ENCODE results near the gene BMAL1. TPM values are rescaled to one million over a fixed set of nuclear protein-coding genes. Genes with fewer than 3 reads are reported as not detected.

BMAL1 gene
- total and polyA plus RNA-seq, 8 donors, result 7.1 to 132 (median 16.4) TPM

GRCh38 chr11:13336246-13336878, 58.8 kb downstream of the BMAL1 start:
- WGBS, 5 donors, result 43 to 74% (median 57%) methylated on average over 9 of the region's 9 CpGs
- peak in 1 of 2 donors; percentile 54 for DNase-seq
- intact Hi-C loops (cut with DNase I; ENCODE audit: low total_unique reads), result no loop called here
- TF ChIP-seq POLR2A (IDR thresholded peaks at IDR 0.05) (no peak), POLR2AphosphoS5 (IDR thresholded peaks at IDR 0.05) (no peak), CTCF (IDR thresholded peaks at IDR 0.05) (no peak), EP300 (IDR thresholded peaks at IDR 0.05) (no peak)
- Histone ChIP-seq H3K9me3 (no peaks in the 10 kb centered on the region), H3K36me3 (no peaks in the 10 kb centered on the region), H3K27ac (peak overlapping the region in 1 of 5 donors; percentile 13), H3K4me1 (peaks cover 47 to 83% (median 64%) of the 10 kb centered on the region in 4 donors), H3K27me3 (no peaks in the 10 kb centered on the region), H3K4me3 (no peak overlapping the region)

- Histone ChIP-seq H3K9me3 (no peaks in the 10 kb centered on the region), H3K36me3 (no peaks in the 10 kb centered on the region), H3K27me3 (no peaks in the 10 kb centered on the region), H3K4me3 (peak overlapping the region in 2 of 4 donors; percentile 9 to 27), H3K27ac (peak overlapping the region in 3 of 5 donors; percentile 33 to 47 (median 40)), H3K4me1 (peaks cover 33 to 67% (median 53%) of the 10 kb centered on the region in 4 donors)
- 32 to 65% (median 46%) methylated on average over 5 of the region's 5 CpGs for WGBS, 5 donors
- no peak for DNase-seq
- TF ChIP-seq POLR2A (IDR thresholded peaks at IDR 0.05) (no peak), EP300 (IDR thresholded peaks at IDR 0.05) (no peak), POLR2AphosphoS5 (IDR thresholded peaks at IDR 0.05) (no peak), CTCF (IDR thresholded peaks at IDR 0.05) (no peak)
- intact Hi-C loops (cut with DNase I; ENCODE audit: low total_unique reads), result no loop called here
Observed at GRCh38 chr11:13338019-13338426, 60.4 kb downstream of the BMAL1 start.

GRCh38 chr11:13338427-13339069, 61.0 kb downstream of the BMAL1 start:
- TF ChIP-seq POLR2AphosphoS5 (IDR thresholded peaks at IDR 0.05), result no peak
- TF ChIP-seq CTCF (IDR thresholded peaks at IDR 0.05), result no peak
- no peak for TF ChIP-seq POLR2A (IDR thresholded peaks at IDR 0.05)
- no peak for TF ChIP-seq EP300 (IDR thresholded peaks at IDR 0.05)
- Histone ChIP-seq H3K9me3 (no peaks in the 10 kb centered on the region), H3K36me3 (peaks cover 0 to 4% (median 0%) of the 10 kb centered on the region in 4 donors), H3K4me1 (peaks cover 29 to 62% (median 47%) of the 10 kb centered on the region in 4 donors), H3K27ac (peak overlapping the region in 3 of 5 donors; percentile 18 to 47 (median 33)), H3K4me3 (peak overlapping the region in 2 of 4 donors; percentile 9 to 27), H3K27me3 (no peaks in the 10 kb centered on the region)
- DNase-seq, result no peak
- 52 to 81% (median 79%) methylated on average over 7 to 9 of the region's 9 CpGs for WGBS, 5 donors
- intact Hi-C loops (cut with DNase I; ENCODE audit: low total_unique reads), result no loop called here

- Histone ChIP-seq H3K4me1 (peaks cover 28 to 54% (median 43%) of the 10 kb centered on the region in 4 donors), H3K27me3 (no peaks in the 10 kb centered on the region), H3K27ac (no peak overlapping the region), H3K4me3 (no peak overlapping the region), H3K36me3 (peaks cover 0 to 4% (median 0%) of the 10 kb centered on the region in 4 donors), H3K9me3 (no peaks in the 10 kb centered on the region)
- TF ChIP-seq POLR2AphosphoS5 (IDR thresholded peaks at IDR 0.05) (no peak), POLR2A (IDR thresholded peaks at IDR 0.05) (no peak), EP300 (IDR thresholded peaks at IDR 0.05) (no peak), CTCF (IDR thresholded peaks at IDR 0.05) (no peak)
- WGBS, 5 donors, result 38 to 54% (median 50%) methylated on average over 11 of the region's 11 CpGs
- intact Hi-C loops (cut with DNase I; ENCODE audit: low total_unique reads), result loop anchor here (5.0 to 10.0 kb wide), 2 partner anchors 55 to 127 kb away; no protein-coding TSS in a partner anchor
- DNase-seq, result no peak
Observed at GRCh38 chr11:13339195-13340153, 61.9 kb downstream of the BMAL1 start.

All from stomach (tissue), 9 donors.